ENCODE results near the gene TRIM66. TPM values are rescaled to one million over a fixed set of nuclear protein-coding genes. Genes with fewer than 3 reads are reported as not detected.

The TRIM66 gene
- total and polyA plus RNA-seq, 2 of the 8 experiments (the other 6 are each of a cell fraction or from before 2014, with no cell fraction given): 3.1 to 3.5 TPM

- Histone ChIP-seq H2AFZ (ENCODE audit: low read length) (0 out of 2 replicates have a peak overlapping the region, but pooled peaks have one; percentile 63), H4K20me1 (replicated peaks in 1 of 2; ENCODE audit: control insufficient read depth in 1 of 2, insufficient read depth in 2 of 2, low read length in 2 of 2) (no peaks in the 10 kb centered on the region), H2BK5ac (ENCODE audit: low read depth, low read length) (peak overlapping the region; percentile 49; the same call in 1 of the 2 replicates), H3K23me2 (ENCODE audit: low read depth, low read length) (no peaks in the 10 kb centered on the region; the same call in 1 of the 2 replicates), H3K4me2 (ENCODE audit: insufficient read depth in 1 of 2, low read depth in 2 of 2, low read length in 2 of 2) (peak overlapping the region; percentile 39 to 45), H3K4ac (replicated peaks; ENCODE audit: insufficient read length, low read depth, low read length) (peak overlapping the region; percentile 32), H2BK15ac (ENCODE audit: low read length) (peak overlapping the region; percentile 65), H3K79me1 (ENCODE audit: low read depth, low read length) (no peaks in the 10 kb centered on the region), H2AK5ac (ENCODE audit: low read depth, low read length) (no peak overlapping the region), H3K23ac (ENCODE audit: insufficient read length) (no peak overlapping the region), H4K8ac (ENCODE audit: extremely low read depth, insufficient read depth, low read length) (peak overlapping the region; percentile 61; the same call in 1 of the 2 replicates), H2BK12ac (ENCODE audit: low read depth, low read length) (peak overlapping the region; percentile 45; the same call in 1 of the 2 replicates), H3K18ac (ENCODE audit: extremely low read depth, low read length) (peak overlapping the region; percentile 28; the same call in 1 of the 2 replicates), H3K27me3 (replicated peaks in 1 of 4; ENCODE audit: control insufficient read depth in 3 of 4, extremely low read depth in 1 of 4, insufficient read depth in 3 of 4, low read length in 3 of 4) (no peaks in the 10 kb centered on the region), H3K36me3 (ENCODE audit: control insufficient read depth in 2 of 4, insufficient read depth in 4 of 4, low read length in 3 of 4) (peaks cover 0 to 2% (median 0%) of the 10 kb centered on the region in 4 experiments; a peak in 1 of 8 replicates), H2BK120ac (replicated peaks; ENCODE audit: low read depth, low read length) (no peak overlapping the region), H3K14ac (ENCODE audit: insufficient read length) (no peak overlapping the region), H3K9ac (replicated peaks in 1 of 4; ENCODE audit: extremely low read depth in 1 of 4, low read depth in 3 of 4, low read length in 3 of 4) (no peak overlapping the region), H2BK20ac (ENCODE audit: low read length) (peak overlapping the region; percentile 84), H3K4me1 (replicated peaks in 1 of 4; ENCODE audit: control insufficient read depth in 3 of 4, insufficient read depth in 4 of 4, low read length in 3 of 4) (peaks cover 4 to 9% (median 9%) of the 10 kb centered on the region in 4 experiments; a peak in 6 of 7 replicates), H3K27ac (ENCODE audit: low read depth, low read length) (no peak overlapping the region), H4K5ac (ENCODE audit: insufficient read length, low read depth, low read length) (peak overlapping the region; percentile 57), H3K4me3 (ENCODE audit: extremely low read depth in 1 of 4, insufficient read depth in 2 of 4, low read depth in 3 of 4, low read length in 4 of 4) (0 out of 8 replicates have a peak overlapping the region, but pooled peaks of 1 of the 4 experiments have one; percentile 2), H4K91ac (replicated peaks; ENCODE audit: insufficient read length, low read length) (peak overlapping the region; percentile 75), H3K9me3 (ENCODE audit: insufficient read depth in 2 of 2, low read depth in 1 of 2, low read length in 1 of 2) (no peaks in the 10 kb centered on the region), H3K79me2 (ENCODE audit: control insufficient read depth in 1 of 2, insufficient read depth in 2 of 2, low read length in 2 of 2) (no peaks in the 10 kb centered on the region), H3K56ac (replicated peaks; ENCODE audit: insufficient read length, low read depth, low read length) (no peak overlapping the region)
- DNase-seq (ENCODE audit: low read depth in 1 of 2, low spot score in 2 of 2) (peak in 1 of 2 experiments; percentile 74), FAIRE-seq (no peak)
- 54% methylated on average over 5 of the region's 5 CpGs; no CpG with 5 or more reads in 1 of the 2 experiments for WGBS, 2 experiments (ENCODE audit: extremely low coverage in 1 of 2, insufficient coverage in 1 of 2, insufficient read length in 1 of 2, insufficient replicate concordance in 2 of 2, low coverage in 1 of 2, low lambda C conversion rate in 2 of 2, missing lambda C conversion rate in 1 of 2)
- POLR2A ChIA-PET (ENCODE audit: partially characterized antibody): interaction anchor here (0.6 to 6.6 kb wide), 7 partner anchors 9 to 60 kb away, joined by 3 to 41 read pairs (median 4); partner anchors contain the start of genes RPL27A and TRIM66
- CTCF ChIA-PET (ENCODE audit: partially characterized antibody): interaction anchor here (1.1 to 1.9 kb wide), 7 partner anchors 12 to 128 kb away, joined by 3 to 7 read pairs (median 4); partner anchors contain the start of genes RPL27A and TRIM66
- TF ChIP-seq KDM1A (IDR thresholded peaks at IDR 0.05; ENCODE audit: borderline replicate concordance, low read length) (no peak; the same call in 1 of the 2 replicates), ATF3 (IDR thresholded peaks at IDR 0.05; ENCODE audit: insufficient read depth, low read depth, low read length) (no peak), TAF1 (IDR thresholded peaks at IDR 0.05; ENCODE audit: low read depth, low read length) (no peak), NANOG (IDR thresholded peaks at IDR 0.05; ENCODE audit: insufficient read depth, low read depth, low read length, poor library complexity, severe bottlenecking) (no peak), BACH1 (IDR thresholded peaks at IDR 0.05; ENCODE audit: low read length) (no peak), SIRT6 (IDR thresholded peaks at IDR 0.05; ENCODE audit: low read length) (no peak), SP1 (IDR thresholded peaks at IDR 0.05; ENCODE audit: low read depth, low read length) (no peak), GTF2F1 (IDR thresholded peaks at IDR 0.05; ENCODE audit: borderline replicate concordance, low read depth, low read length) (no peak), CBX8 (IDR thresholded peaks at IDR 0.05; ENCODE audit: borderline replicate concordance, low read depth, low read length) (no peak), MAX (IDR thresholded peaks at IDR 0.05) (no peak), FOSL1 (IDR thresholded peaks at IDR 0.05; ENCODE audit: insufficient read depth, low read depth, low read length) (no peak)
Measured at GRCh38 chr11:8640267-8640906, 42.1 kb downstream of the TRIM66 start.
